Prostate gland (tissue), 2 donors: Measurements from ENCODE around the gene AKAP10.

Source experiments
- CTCF ChIP-seq, 4 experiments: fragments of 200-600 bp in 2 of 4; fragments of 450-650 bp in 2 of 4; sonication (generic) in 2 of 4; IDR thresholded peaks; 1 replicate in 3 of 4; 2 replicates in 1 of 4; pipeline ENCODE4 v1.5.1; 2016 to 2019; ENCODE audit warnings: antibody characterized with exemption in 4 of 4, mild to moderate bottlenecking in 2 of 4, moderate library complexity in 2 of 4
- POLR2A ChIP-seq: fragments of 450-650 bp; IDR thresholded peaks from one replicate; pipeline ENCODE4 v1.6.1; 2016; ENCODE audit warnings: antibody characterized with exemption, mild to moderate bottlenecking

- TF ChIP-seq CTCF (IDR thresholded peaks at IDR 0.05) (no peak), POLR2A (no peak)
Observed at GRCh38 chr17:20009052-20009301, 31.3 kb upstream of the AKAP10 start.
